ENCODE results near the gene TRIM15. TPM values are rescaled to one million over a fixed set of nuclear protein-coding genes. Genes with fewer than 3 reads are reported as not detected.

The TRIM15 gene
- total and polyA plus RNA-seq, 9 of the 15 experiments (the other 6 are each of a cell fraction or from before 2014, with no cell fraction given): 0.06 to 2.6 (median 0.83) TPM

- intact Hi-C loops (cut with micrococcal nuclease) (no loop called here), in situ Hi-C loops (cut with MboI) (no loop called here)
- ATAC-seq (no peak), DNase-seq (ENCODE audit: extremely low read depth in 1 of 4, low spot score in 3 of 4) (no peak), FAIRE-seq (no peak)
- BruUV-seq (replicated peaks): no TSS peak
- no peaks in the 10 kb centered on the region for H3K36me3 ChIP-seq (ENCODE audit: control insufficient read depth, insufficient read depth, low read length)
- 4% methylated on average over 7 of the region's 7 CpGs for WGBS (ENCODE audit: insufficient coverage, low coverage, missing lambda C conversion rate)
- peaks cover 12 to 31% of the 10 kb centered on the region in 2 experiments; a peak in 4 of 5 replicates for H3K27me3 ChIP-seq (ENCODE audit: control insufficient read depth in 2 of 2, insufficient read depth in 2 of 2, low read length in 2 of 2)
- no peaks in the 10 kb centered on the region for H3K9me1 ChIP-seq (ENCODE audit: control insufficient read depth, insufficient read depth, low read length)
- H4K20me1 ChIP-seq (replicated peaks; ENCODE audit: control insufficient read depth, insufficient read depth, low read length): no peaks in the 10 kb centered on the region
- peak overlapping the region in 1 of 2 experiments; percentile 52; a peak in 1 of 4 replicates for H3K9ac ChIP-seq (ENCODE audit: insufficient read depth in 1 of 2, low read depth in 2 of 2, low read length in 2 of 2)
- no peaks in the 10 kb centered on the region for H3K9me3 ChIP-seq (replicated peaks; ENCODE audit: control insufficient read depth, insufficient read depth, low read depth, low read length)
- H3K4me1 ChIP-seq (replicated peaks in 1 of 2; ENCODE audit: control insufficient read depth in 2 of 2, insufficient read depth in 2 of 2, low read length in 2 of 2): no peaks in the 10 kb centered on the region
- POLR2A ChIA-PET: interaction anchor here (0.5 to 0.6 kb wide), 2 partner anchors 19 to 200 kb away, joined by 3 to 5 read pairs; no protein-coding TSS in a partner anchor
- H3K4me2 ChIP-seq (ENCODE audit: insufficient read depth, low read length): no peak overlapping the region
- H3K4me3 ChIP-seq: no peak overlapping the region
- TF ChIP-seq POLR3G (IDR thresholded peaks at IDR 0.05; ENCODE audit: extremely low read depth, insufficient read length, insufficient replicate concordance): no peak
- no peak for TF ChIP-seq CREB1 (IDR thresholded peaks at IDR 0.05)
- TF ChIP-seq CREB1 (CRISPR knock-in tag; IDR thresholded peaks at IDR 0.05): no peak
- TF ChIP-seq ERF (CRISPR knock-in tag; IDR thresholded peaks at IDR 0.05): no peak
- no peak for TF ChIP-seq NR2C1 (IDR thresholded peaks at IDR 0.05)
- TF ChIP-seq NR2C1 (tag; IDR thresholded peaks at IDR 0.05): no peak
- no peak for TF ChIP-seq ZNF699 (CRISPR knock-in tag; IDR thresholded peaks at IDR 0.05; ENCODE audit: insufficient replicate concordance)
- no peak for TF ChIP-seq PHTF2 (CRISPR knock-in tag; IDR thresholded peaks at IDR 0.05)
- TF ChIP-seq HDAC1 (IDR thresholded peaks at IDR 0.05): no peak
- TF ChIP-seq ZNF224 (CRISPR knock-in tag; IDR thresholded peaks at IDR 0.05): no peak
- no peak for TF ChIP-seq STAT5A (IDR thresholded peaks at IDR 0.05; ENCODE audit: borderline replicate concordance, low read length)
- TF ChIP-seq HDAC8 (tag; IDR thresholded peaks at IDR 0.05): no peak
- no peak for TF ChIP-seq FOXM1 (IDR thresholded peaks at IDR 0.05; ENCODE audit: low read depth)
- TF ChIP-seq FOXM1 (CRISPR knock-in tag; IDR thresholded peaks at IDR 0.05; ENCODE audit: low read depth): no peak
- CTCF ChIA-PET (ENCODE audit: low intra/inter-chr PET ratio): no interaction called here
- no peak overlapping the region for H3K27ac ChIP-seq (ENCODE audit: extremely low read depth, low read depth, low read length)
- H3K79me2 ChIP-seq (ENCODE audit: control insufficient read depth, insufficient read depth, low read length): no peaks in the 10 kb centered on the region
- H2AFZ ChIP-seq (ENCODE audit: low read depth, low read length): no peak overlapping the region
These were observed 42.8 kb downstream of the TRIM15 start for GRCh38 chr6:30206152-30206551.

Data from K562 (cell line).